ENCODE data around the gene LIMD2. TPM values are rescaled to one million over a fixed set of nuclear protein-coding genes. Genes with fewer than 3 reads are reported as not detected.

LIMD2 gene
- total RNA-seq, 2 experiments from 2014 or later = 121 TPM

DNA sequence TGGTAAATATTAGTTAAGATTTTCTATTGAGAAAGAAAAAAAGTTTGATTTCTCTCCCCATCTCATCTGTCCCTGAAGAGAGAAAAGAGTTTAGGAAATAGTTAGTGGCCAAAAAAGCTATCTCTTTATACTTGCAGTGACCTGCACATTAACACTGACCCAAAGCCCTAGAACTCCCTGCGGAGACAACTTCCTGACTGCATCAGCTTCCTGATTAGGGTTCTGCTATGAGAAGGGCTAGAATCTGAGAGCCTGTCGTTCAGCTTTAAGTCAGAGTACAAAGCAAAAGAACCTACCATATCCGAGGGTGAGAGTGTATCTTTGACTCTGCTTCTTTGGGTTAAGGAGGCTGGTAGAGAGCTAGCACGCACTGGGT, 24.7 kb downstream of the LIMD2 start:
- Mint-ChIP-seq H3K27me3 (ENCODE audit: low read depth) (no peaks in the 10 kb centered on the region), H3K27ac (peak overlapping the region; percentile 14), H3K4me3 (no peak overlapping the region), H3K36me3 (ENCODE audit: low read depth) (peaks cover 4% of the 10 kb centered on the region), H3K9me3 (no peaks in the 10 kb centered on the region), H3K4me1 (ENCODE audit: low read depth) (peaks cover 4% of the 10 kb centered on the region)
- no peak for DNase-seq
- CTCF ChIA-PET = interaction anchor here (1.0 to 2.4 kb wide), 4 partner anchors 9 to 272 kb away, joined by 3 to 11 read pairs (median 7); no protein-coding TSS in a partner anchor
- intact Hi-C loops (cut with micrococcal nuclease) = no loop called here

DNA sequence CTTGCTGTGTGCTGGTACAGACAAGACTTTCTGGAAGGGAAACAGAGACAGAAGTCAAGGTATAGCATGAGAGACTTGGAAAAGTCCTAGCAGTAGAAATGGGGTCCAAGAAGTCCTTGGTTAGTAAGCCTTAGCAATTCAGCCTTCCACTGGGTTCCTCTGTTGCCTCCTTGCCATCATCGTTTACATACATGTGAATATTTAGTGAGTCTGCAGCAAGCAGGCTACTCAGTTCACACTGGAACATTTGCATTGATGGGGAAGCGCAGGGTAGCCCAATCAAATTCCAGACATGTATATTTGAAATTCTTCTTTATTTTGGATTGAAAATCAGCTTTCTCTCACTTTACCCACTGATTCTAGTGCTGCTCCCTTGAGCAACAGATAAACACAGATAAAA, 27.1 kb downstream of the LIMD2 start:
- Mint-ChIP-seq H3K36me3 (ENCODE audit: low read depth) (peaks cover 4% of the 10 kb centered on the region), H3K4me1 (ENCODE audit: low read depth) (peaks cover 3% of the 10 kb centered on the region), H3K9me3 (no peaks in the 10 kb centered on the region), H3K27ac (no peak overlapping the region), H3K4me3 (no peak overlapping the region), H3K27me3 (ENCODE audit: low read depth) (no peaks in the 10 kb centered on the region)
- CTCF ChIA-PET = no interaction called here
- intact Hi-C loops (cut with micrococcal nuclease) = no loop called here
- DNase-seq = no peak

DNA sequence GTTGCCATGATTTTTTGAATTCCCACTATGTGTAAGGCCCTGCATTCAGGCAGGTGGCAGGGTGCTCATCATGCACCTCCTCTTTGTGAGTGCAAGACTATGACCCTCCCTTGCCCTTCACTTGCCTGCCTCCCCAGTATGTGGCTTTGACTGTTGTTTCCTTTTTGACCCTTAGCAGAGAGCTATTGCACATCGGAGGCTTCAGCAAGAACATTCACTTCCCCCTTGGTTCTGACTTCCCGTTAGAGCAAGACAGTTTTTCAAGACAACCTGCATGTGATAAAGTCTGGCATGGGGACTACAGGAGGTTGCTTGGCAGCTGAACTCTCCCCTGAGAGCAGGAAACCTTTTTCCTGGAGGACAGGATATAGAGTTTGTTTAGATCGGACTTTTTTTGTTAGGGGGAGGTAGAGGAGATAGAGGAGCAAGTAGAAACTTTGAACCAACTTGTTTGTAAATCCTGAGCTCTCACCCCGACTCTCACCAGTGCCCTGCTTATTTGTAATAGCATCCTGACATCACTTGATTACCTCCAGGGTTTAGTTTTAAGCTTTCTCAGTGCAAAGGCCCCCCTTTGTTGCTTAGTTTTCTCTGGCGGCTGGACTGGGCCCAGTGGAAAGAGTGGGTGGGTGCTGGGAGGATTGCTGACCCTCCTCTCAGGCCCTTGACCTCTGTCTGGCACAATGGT, 34.3 kb downstream of the LIMD2 start:
- Mint-ChIP-seq H3K27ac (no peak overlapping the region), H3K9me3 (no peaks in the 10 kb centered on the region), H3K4me3 (no peak overlapping the region), H3K4me1 (ENCODE audit: low read depth) (peaks cover 5% of the 10 kb centered on the region), H3K27me3 (ENCODE audit: low read depth) (no peaks in the 10 kb centered on the region), H3K36me3 (ENCODE audit: low read depth) (peaks cover 8% of the 10 kb centered on the region)
- intact Hi-C loops (cut with micrococcal nuclease) = no loop called here
- CTCF ChIA-PET = interaction anchor here (0.7 to 2.3 kb wide), 5 partner anchors 10 to 279 kb away, joined by 3 to 11 read pairs (median 3); no protein-coding TSS in a partner anchor
- no peak for DNase-seq

DNA sequence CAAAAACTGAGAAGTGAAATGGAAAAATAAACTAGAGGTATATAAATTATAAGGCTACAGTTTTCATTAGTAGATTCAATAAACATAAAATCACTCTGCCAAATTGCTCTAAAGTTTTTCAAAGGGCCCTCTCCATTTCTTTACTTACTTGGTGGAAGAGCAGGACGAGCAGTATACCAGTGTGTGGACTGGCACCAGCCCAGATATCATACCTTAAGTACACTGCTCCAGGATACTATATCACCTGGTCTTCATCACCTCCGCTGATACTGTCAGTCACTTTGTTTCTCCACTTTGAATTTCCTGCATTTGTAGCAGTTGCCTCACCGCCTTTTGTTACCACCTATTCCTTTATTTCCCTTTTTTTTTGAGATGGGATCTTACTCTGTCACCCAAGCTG, 40.1 kb downstream of the LIMD2 start:
- H3K27me3 Mint-ChIP-seq (ENCODE audit: low read depth) = no peaks in the 10 kb centered on the region
- H3K4me1 Mint-ChIP-seq (ENCODE audit: low read depth) = peaks cover 5% of the 10 kb centered on the region
- no peak overlapping the region for H3K4me3 Mint-ChIP-seq
- H3K36me3 Mint-ChIP-seq (ENCODE audit: low read depth) = peaks cover 6% of the 10 kb centered on the region
- DNase-seq = no peak
- CTCF ChIA-PET = interaction anchor here (0.6 to 2.0 kb wide), 2 partner anchors 11 to 223 kb away, joined by 3 to 5 read pairs; no protein-coding TSS in a partner anchor
- no peaks in the 10 kb centered on the region for H3K9me3 Mint-ChIP-seq
- intact Hi-C loops (cut with micrococcal nuclease) = no loop called here
- peak overlapping the region; percentile 33 for H3K27ac Mint-ChIP-seq

DNA sequence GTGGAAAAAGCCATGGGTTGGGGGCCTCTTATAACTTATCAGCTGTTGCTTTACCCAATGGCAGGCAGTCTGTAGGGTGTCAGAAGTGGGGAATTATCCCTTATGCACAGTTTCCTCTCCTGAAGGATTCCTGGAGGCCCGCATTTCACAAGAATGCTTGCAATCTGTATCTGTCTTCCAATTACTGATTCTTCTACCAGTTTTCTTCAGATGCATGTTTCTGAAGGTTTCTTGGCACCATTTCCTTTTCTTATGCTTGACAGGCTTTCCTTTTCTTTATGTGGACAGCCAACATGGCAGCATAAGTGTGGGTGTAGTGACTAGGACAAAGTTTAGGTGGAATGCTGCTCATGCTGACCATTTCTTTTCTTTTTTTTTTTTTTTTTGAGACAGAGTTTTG, 41.6 kb downstream of the LIMD2 start:
- Mint-ChIP-seq H3K4me1 (ENCODE audit: low read depth) (peaks cover 2% of the 10 kb centered on the region), H3K9me3 (no peaks in the 10 kb centered on the region), H3K27ac (no peak overlapping the region), H3K4me3 (no peak overlapping the region), H3K27me3 (ENCODE audit: low read depth) (no peaks in the 10 kb centered on the region), H3K36me3 (ENCODE audit: low read depth) (peaks cover 8% of the 10 kb centered on the region)
- DNase-seq = no peak
- CTCF ChIA-PET = interaction anchor here (1.3 kb wide), 1 partner anchor 10 kb away, joined by 6 read pairs; no protein-coding TSS in a partner anchor
- intact Hi-C loops (cut with micrococcal nuclease) = no loop called here

DNA sequence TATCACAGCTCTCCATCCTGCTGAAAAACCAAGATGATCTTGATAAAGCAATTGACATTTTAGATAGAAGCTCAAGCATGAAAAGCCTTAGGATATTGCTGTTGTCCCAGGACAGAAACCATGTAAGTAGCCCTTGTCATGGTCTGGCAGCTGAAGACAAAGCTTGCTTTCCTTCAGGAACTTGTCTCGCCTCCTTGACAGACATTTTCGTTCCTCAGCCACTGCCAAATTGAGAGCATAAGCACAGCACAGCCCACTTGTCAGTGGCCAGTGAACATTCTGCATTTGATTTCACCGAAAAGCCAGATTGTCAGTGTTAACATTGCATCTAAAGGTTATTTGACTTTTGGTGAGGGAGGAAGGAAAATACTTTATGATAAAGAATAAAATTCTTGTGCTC, 42.1 kb downstream of the LIMD2 start:
- Mint-ChIP-seq H3K36me3 (ENCODE audit: low read depth) (peaks cover 8% of the 10 kb centered on the region), H3K27ac (no peak overlapping the region)
- CTCF ChIA-PET = interaction anchor here (0.5 to 1.3 kb wide), 3 partner anchors 11 to 916 kb away, joined by 3 to 6 read pairs (median 4); no protein-coding TSS in a partner anchor

DNA sequence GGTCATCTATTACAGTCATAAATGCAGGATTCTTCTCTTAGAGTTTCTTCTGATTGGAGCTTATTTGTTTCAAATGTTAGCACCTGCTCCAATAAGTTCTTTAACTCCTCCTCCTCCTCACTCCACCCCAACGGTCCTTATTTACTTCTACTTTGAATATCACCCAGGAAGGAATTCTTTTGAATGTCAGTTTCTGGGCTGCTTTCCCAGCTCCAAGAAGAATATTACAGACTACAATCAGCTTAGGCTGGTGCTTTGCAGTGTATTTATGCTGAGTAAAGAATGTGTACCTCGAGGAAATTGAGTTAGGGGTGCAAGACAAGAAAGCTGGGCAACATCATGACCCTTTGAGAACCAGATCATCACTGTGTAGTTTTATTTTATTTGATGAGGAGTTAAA, 46.9 kb downstream of the LIMD2 start:
- no peaks in the 10 kb centered on the region for H3K9me3 Mint-ChIP-seq
- H3K36me3 Mint-ChIP-seq (ENCODE audit: low read depth) = peaks cover 13% of the 10 kb centered on the region
- intact Hi-C loops (cut with micrococcal nuclease) = no loop called here
- no peak overlapping the region for H3K27ac Mint-ChIP-seq
- H3K4me3 Mint-ChIP-seq = no peak overlapping the region
- DNase-seq = no peak
- CTCF ChIA-PET = no interaction called here
- H3K27me3 Mint-ChIP-seq (ENCODE audit: low read depth) = no peaks in the 10 kb centered on the region
- H3K4me1 Mint-ChIP-seq (ENCODE audit: low read depth) = peaks cover 5% of the 10 kb centered on the region

More for the DNA sequence above, 42.1 kb downstream of the LIMD2 start:
- peaks cover 2% of the 10 kb centered on the region for H3K4me1 Mint-ChIP-seq (ENCODE audit: low read depth)
- no peaks in the 10 kb centered on the region for H3K27me3 Mint-ChIP-seq (ENCODE audit: low read depth)
- H3K4me3 Mint-ChIP-seq = no peak overlapping the region
- H3K9me3 Mint-ChIP-seq = no peaks in the 10 kb centered on the region
- intact Hi-C loops (cut with micrococcal nuclease) = no loop called here
- no peak for DNase-seq

DNA sequence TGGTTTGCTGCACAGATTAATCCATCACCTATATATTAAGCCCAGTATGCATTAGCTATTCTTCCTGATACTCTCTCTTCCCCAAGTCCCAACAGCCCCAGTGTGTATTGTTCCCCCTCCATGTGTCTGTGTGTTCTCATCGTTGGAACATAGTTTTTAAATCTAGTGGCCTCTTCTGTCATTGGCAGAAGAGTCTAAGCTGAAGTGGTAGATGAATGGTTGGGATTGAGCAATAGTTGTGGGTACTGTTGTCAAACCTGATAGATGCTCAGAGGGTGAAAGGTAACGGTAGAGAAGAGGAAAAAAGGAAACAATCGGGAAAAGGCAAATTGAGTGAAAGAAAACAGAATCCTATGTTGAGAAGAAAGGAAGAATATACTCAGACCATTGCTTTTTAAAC, 47.8 kb downstream of the LIMD2 start:
- Mint-ChIP-seq H3K9me3 (no peaks in the 10 kb centered on the region), H3K27me3 (ENCODE audit: low read depth) (no peaks in the 10 kb centered on the region), H3K36me3 (ENCODE audit: low read depth) (peaks cover 17% of the 10 kb centered on the region), H3K27ac (no peak overlapping the region), H3K4me3 (no peak overlapping the region), H3K4me1 (ENCODE audit: low read depth) (peaks cover 5% of the 10 kb centered on the region)
- no peak for DNase-seq
- intact Hi-C loops (cut with micrococcal nuclease) = no loop called here
- CTCF ChIA-PET = interaction anchor here (0.5 kb wide), 1 partner anchor 103 kb away, joined by 6 read pairs; no protein-coding TSS in a partner anchor

DNA sequence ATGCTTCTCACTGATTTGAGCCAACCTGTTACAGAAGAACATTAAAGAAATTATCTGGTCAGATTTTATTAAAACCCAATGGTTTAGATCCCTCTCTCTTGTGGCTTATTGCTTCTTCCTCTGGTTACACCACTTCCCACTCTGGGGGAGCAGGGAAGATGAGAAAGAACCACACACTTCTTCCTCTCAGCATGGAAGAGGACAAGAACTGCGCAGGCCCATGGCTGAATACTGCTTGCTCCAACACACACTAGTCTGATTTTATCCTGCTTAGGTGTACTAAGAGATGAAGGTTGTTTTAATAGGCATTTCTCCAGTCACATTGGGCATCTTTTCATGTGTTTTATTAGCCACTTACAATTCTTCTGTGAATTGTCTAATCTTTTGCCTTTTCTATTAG, 50.1 kb downstream of the LIMD2 start:
- CTCF ChIA-PET = interaction anchor here (0.7 kb wide), 1 partner anchor 212 kb away, joined by 3 read pairs; no protein-coding TSS in a partner anchor
- Mint-ChIP-seq H3K27ac (no peak overlapping the region), H3K36me3 (ENCODE audit: low read depth) (peaks cover 22% of the 10 kb centered on the region), H3K27me3 (ENCODE audit: low read depth) (no peaks in the 10 kb centered on the region), H3K9me3 (no peaks in the 10 kb centered on the region), H3K4me3 (no peak overlapping the region), H3K4me1 (ENCODE audit: low read depth) (peaks cover 12% of the 10 kb centered on the region)
- intact Hi-C loops (cut with micrococcal nuclease) = no loop called here
- DNase-seq = no peak

DNA sequence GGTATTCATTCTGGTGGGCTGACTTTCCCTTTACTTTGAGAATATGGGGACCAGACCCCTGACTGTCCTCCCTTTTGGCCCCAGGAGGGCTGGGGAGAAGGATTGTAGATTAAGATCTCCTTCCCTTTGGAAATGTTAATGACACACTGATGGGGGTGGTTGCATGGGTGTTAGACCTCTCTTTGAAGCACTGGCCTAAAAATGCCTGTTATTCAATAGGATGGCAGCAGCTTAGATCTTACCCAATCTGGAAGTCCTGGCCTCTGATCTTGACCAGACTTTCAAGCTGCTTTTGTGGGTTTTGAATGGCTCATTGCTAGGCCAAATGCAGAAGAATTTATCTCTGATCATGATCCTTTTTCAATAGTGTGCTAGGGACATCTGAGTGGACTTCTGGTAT, 52.0 kb downstream of the LIMD2 start:
- no peak for DNase-seq
- Mint-ChIP-seq H3K27me3 (ENCODE audit: low read depth) (no peaks in the 10 kb centered on the region), H3K4me1 (ENCODE audit: low read depth) (peaks cover 12% of the 10 kb centered on the region), H3K27ac (no peak overlapping the region), H3K36me3 (ENCODE audit: low read depth) (peaks cover 19% of the 10 kb centered on the region), H3K4me3 (no peak overlapping the region), H3K9me3 (no peaks in the 10 kb centered on the region)
- CTCF ChIA-PET = interaction anchor here (0.6 kb wide), 1 partner anchor 658 kb away, joined by 3 read pairs; no protein-coding TSS in a partner anchor
- intact Hi-C loops (cut with micrococcal nuclease) = no loop called here

DNA sequence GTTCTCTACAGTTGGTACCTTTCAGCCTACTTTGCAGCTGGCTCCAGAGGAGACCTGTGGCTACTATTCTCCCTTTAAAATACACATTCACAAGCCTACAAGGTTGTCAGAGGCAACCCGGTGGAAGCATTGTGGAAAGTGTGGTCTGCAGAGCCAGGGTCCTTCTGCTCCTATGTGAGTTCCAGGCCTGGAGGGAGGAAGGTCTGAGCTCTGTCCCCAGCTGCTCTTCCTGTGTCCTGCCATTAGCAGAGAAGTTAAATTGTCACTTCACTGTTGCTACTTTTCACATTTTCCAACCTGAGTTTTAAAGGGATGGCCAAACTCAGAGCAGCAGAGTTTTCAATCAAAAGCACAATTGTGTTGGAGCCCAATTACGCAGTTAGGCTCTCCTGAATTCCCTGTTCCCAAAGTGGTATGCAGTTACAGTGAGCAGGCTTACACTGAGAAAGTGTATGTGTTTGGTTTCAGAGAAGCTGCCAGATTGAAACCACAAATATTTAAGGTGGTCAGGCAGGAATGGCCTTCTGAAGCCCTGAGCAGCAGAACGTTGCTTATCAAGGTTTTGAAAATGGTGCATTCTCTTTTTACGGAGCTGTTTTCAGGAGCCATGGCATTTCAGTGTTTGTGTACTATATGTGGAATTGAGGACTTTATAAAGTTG, 52.7 kb downstream of the LIMD2 start:
- intact Hi-C loops (cut with micrococcal nuclease) = no loop called here
- H3K4me1 Mint-ChIP-seq (ENCODE audit: low read depth) = peaks cover 12% of the 10 kb centered on the region
- H3K27me3 Mint-ChIP-seq (ENCODE audit: low read depth) = no peaks in the 10 kb centered on the region
- no peak overlapping the region for H3K4me3 Mint-ChIP-seq
- CTCF ChIA-PET = no interaction called here
- H3K36me3 Mint-ChIP-seq (ENCODE audit: low read depth) = peaks cover 16% of the 10 kb centered on the region
- no peak for DNase-seq
- H3K9me3 Mint-ChIP-seq = no peaks in the 10 kb centered on the region
- no peak overlapping the region for H3K27ac Mint-ChIP-seq

DNA sequence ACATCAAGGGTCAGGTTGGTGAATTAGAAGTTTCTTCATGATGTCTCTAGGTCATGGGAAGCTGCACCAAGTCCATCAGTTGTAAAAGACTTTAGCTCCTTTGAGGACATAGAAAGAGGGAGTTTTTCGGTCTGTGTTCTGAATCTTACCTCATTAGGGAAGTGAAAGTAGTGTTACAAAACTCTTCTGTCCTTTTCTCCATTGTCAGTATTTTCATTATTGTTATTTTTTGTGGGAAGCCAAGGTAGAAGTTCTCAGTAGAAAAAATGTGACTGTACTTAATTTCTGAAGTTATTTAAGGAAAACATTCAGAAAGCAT, 53.5 kb downstream of the LIMD2 start:
- no peak overlapping the region for H3K4me3 Mint-ChIP-seq
- peaks cover 12% of the 10 kb centered on the region for H3K4me1 Mint-ChIP-seq (ENCODE audit: low read depth)
- no peaks in the 10 kb centered on the region for H3K27me3 Mint-ChIP-seq (ENCODE audit: low read depth)
- H3K27ac Mint-ChIP-seq = peak overlapping the region; percentile 20
- H3K9me3 Mint-ChIP-seq = no peaks in the 10 kb centered on the region
- DNase-seq = no peak
- peaks cover 15% of the 10 kb centered on the region for H3K36me3 Mint-ChIP-seq (ENCODE audit: low read depth)
- intact Hi-C loops (cut with micrococcal nuclease) = no loop called here
- CTCF ChIA-PET = interaction anchor here (0.6 to 1.0 kb wide), 2 partner anchors 50 to 221 kb away, joined by 3 read pairs; no protein-coding TSS in a partner anchor
